HCT116 (cell line): ENCODE measurements around the gene ATOX1. TPM values are rescaled to one million over a fixed set of nuclear protein-coding genes. Genes with fewer than 3 reads are reported as not detected.

Experiments used
- ATAC-seq: fragments of 200-7000 bp; cut with Tn5 transposase; 2 replicates; pipeline ENCODE4 v1.9.1; 2020; ENCODE audit warnings: mild to moderate bottlenecking, moderate library complexity
- BruUV-seq: library from RNA; stranded (reverse); fragments of 400-500 nt; replicated peaks from 2 replicates; lab custom pipeline; 2021; lab: Mats Ljungman, UMichigan
- CTCF ChIA-PET: fragments of 300-600 bp; sonication (Branson Sonifier 250); formaldehyde crosslinking; loops from one replicate; lab custom pipeline; 2021; ENCODE audit warnings: antibody characterized with exemption; lab: Charles Lee
- POLR2A ChIA-PET: fragments of 300-600, 350-600 bp; sonication (Branson Sonifier 250); formaldehyde crosslinking; loops from one replicate; lab custom pipeline; 2021; ENCODE audit warnings: antibody characterized with exemption; lab: Charles Lee
- RAD21 ChIA-PET, 2 experiments: fragments of 300-600 bp; sonication (Branson Sonifier 250); formaldehyde crosslinking; loops; one replicate each; lab custom pipeline; 2023; ENCODE audit warnings: low total read pairs in 2 of 2; ENCODE audit not compliant: uncharacterized antibody in 2 of 2, unreplicated experiment in 2 of 2, low non-redundant PET in 1 of 2; lab: Charles Lee
- DNase-seq: peaks from one replicate; pipeline ENCODE4 v3.0.0-alpha.2; 2010; ENCODE audit warnings: low read depth, low spot score
- H2AFZ ChIP-seq: fragments of 200-600 bp; shearing (Covaris generic), sonication (generic); 2 replicates; pipeline ENCODE4 v1.6.1; 2017; ENCODE audit warnings: low read depth, mixed run types, mixed read lengths, antibody characterized with exemption, low read length; ENCODE audit not compliant: poor library complexity, severe bottlenecking
- H3K27ac ChIP-seq: 2 replicates; pipeline ENCODE4 v1.5.1; 2012; ENCODE audit warnings: low read depth, low read length
- H3K27me3 ChIP-seq: fragments of 200-600 bp; sonication (generic); 2 replicates; pipeline ENCODE4 v1.6.1; 2016; ENCODE audit warnings: mixed run types, low read length, mixed read lengths; ENCODE audit not compliant: insufficient read depth
- H3K36me3 ChIP-seq, 2 experiments: fragments of 200-500 bp in 1 of 2; fragments of 200-600 bp in 1 of 2; sonication (Bioruptor generic) in 1 of 2; sonication (generic) in 1 of 2; 2 replicates each; pipeline versions ENCODE4 v1.5.1 to v1.6.1; 2014 to 2016; ENCODE audit warnings: low read length in 2 of 2, inconsistent platforms in 1 of 2, mixed read lengths in 1 of 2, mixed run types in 1 of 2; ENCODE audit not compliant: insufficient read depth in 2 of 2, control insufficient read depth in 1 of 2
- H3K4me1 ChIP-seq, 2 experiments: fragments of 200-600 bp in 1 of 2; sonication (generic) in 1 of 2; 2 replicates each; pipeline versions ENCODE4 v1.5.1 to v1.6.1; 2012 to 2017; ENCODE audit warnings: low read length in 2 of 2, inconsistent platforms in 1 of 2, mild to moderate bottlenecking in 1 of 2, mixed read lengths in 1 of 2, mixed run types in 1 of 2, moderate library complexity in 1 of 2; ENCODE audit not compliant: insufficient read depth in 2 of 2, control insufficient read depth in 1 of 2
- H3K4me2 ChIP-seq: fragments of 200-600 bp; sonication (generic); 2 replicates; pipeline ENCODE4 v1.6.1; 2017; ENCODE audit warnings: mixed run types, low read length, mixed read lengths
- H3K4me3 ChIP-seq, 2 experiments: fragments of 200-600 bp in 1 of 2; sonication (generic) in 1 of 2; replicated peaks in 1 of 2; 2 replicates each; pipeline ENCODE4 v1.5.1; 2011 to 2016; ENCODE audit warnings: low read length in 2 of 2, control low read depth in 1 of 2, low read depth in 1 of 2, mild to moderate bottlenecking in 1 of 2, mixed read lengths in 1 of 2, mixed run types in 1 of 2
- H3K79me2 ChIP-seq: fragments of 200-600 bp; sonication (generic); 2 replicates; pipeline ENCODE4 v1.6.1; 2017; ENCODE audit warnings: mild to moderate bottlenecking, mixed run types, low read length, moderate library complexity, mixed read lengths; ENCODE audit not compliant: insufficient read depth
- H3K9ac ChIP-seq: fragments of 200-600 bp; sonication (generic); 2 replicates; pipeline ENCODE4 v1.6.1; 2016; ENCODE audit warnings: low read length, mixed read lengths
- H3K9me2 ChIP-seq: fragments of 200-600 bp; sonication (generic), shearing (Covaris generic); 2 replicates; pipeline ENCODE4 v1.6.1; 2017; ENCODE audit warnings: mixed run types, mild to moderate bottlenecking, moderate library complexity; ENCODE audit not compliant: insufficient read depth
- H3K9me3 ChIP-seq, 2 experiments: fragments of 200-500 bp in 1 of 2; fragments of 200-600 bp in 1 of 2; sonication (Bioruptor generic) in 1 of 2; sonication (generic) in 1 of 2; 2 replicates each; pipeline ENCODE4 v1.6.1; 2014 to 2017; ENCODE audit warnings: low read length in 2 of 2, mixed read lengths in 2 of 2, inconsistent platforms in 1 of 2, low read depth in 1 of 2, mild to moderate bottlenecking in 1 of 2, mixed run types in 1 of 2, moderate library complexity in 1 of 2; ENCODE audit not compliant: control insufficient read depth in 1 of 2, insufficient read depth in 1 of 2
- H4K20me1 ChIP-seq: fragments of 200-600 bp; sonication (generic), shearing (Covaris generic); 2 replicates; pipeline ENCODE4 v1.6.1; 2017; ENCODE audit warnings: mixed run types, mild to moderate bottlenecking, moderate library complexity; ENCODE audit not compliant: insufficient read depth
- CBX3 ChIP-seq: IDR thresholded peaks from 2 replicates; pipeline ENCODE4 v1.6.1; 2012; ENCODE audit warnings: low read depth
- CEBPB ChIP-seq: IDR thresholded peaks from 2 replicates; pipeline ENCODE4 v1.6.1; 2012; ENCODE audit warnings: low read depth
- EGR1 ChIP-seq: IDR thresholded peaks from 2 replicates; pipeline ENCODE4 v1.6.1; 2012; ENCODE audit warnings: low read depth
- ELF1 ChIP-seq: IDR thresholded peaks from 2 replicates; pipeline ENCODE4 v1.6.1; 2012; ENCODE audit warnings: low read depth, borderline replicate concordance
- FOSL1 ChIP-seq: IDR thresholded peaks from 2 replicates; pipeline ENCODE4 v1.6.1; 2012; ENCODE audit warnings: low read depth
- RAD21 ChIP-seq: IDR thresholded peaks from 2 replicates; pipeline ENCODE4 v1.6.1; 2012; ENCODE audit warnings: low read depth, mild to moderate bottlenecking
- SIN3A ChIP-seq: IDR thresholded peaks from 2 replicates; pipeline ENCODE4 v1.6.1; 2012; ENCODE audit warnings: low read depth
- TCF7L2 ChIP-seq: IDR thresholded peaks from 2 replicates; pipeline ENCODE4 v1.7.0; 2011; ENCODE audit warnings: borderline replicate concordance, inconsistent platforms; ENCODE audit not compliant: insufficient read depth, insufficient read length; ENCODE audit errors: extremely low read depth
- YY1 ChIP-seq: IDR thresholded peaks from 2 replicates; pipeline ENCODE4 v1.6.1; 2011; ENCODE audit warnings: low read length, low read depth, moderate library complexity, mild to moderate bottlenecking; ENCODE audit not compliant: insufficient replicate concordance; ENCODE audit errors: extremely low read depth
- intact Hi-C: fragments of 100-400 bp; cut with micrococcal nuclease; formaldehyde crosslinking; loops from 2 replicates; pipeline ENCODE4 v1.10.0; 2022
- total RNA-seq: library from RNA; stranded (reverse); gene quantifications from one replicate; pipeline ENCODE4 v1.2.1, GENCODE V29; 2021; ENCODE audit not compliant: unreplicated experiment
- TF ChIP-seq, protein P1 (sequence below): IDR thresholded peaks from 2 replicates; pipeline ENCODE4 v1.6.1; 2012
- TF ChIP-seq, protein P2 (sequence below): IDR thresholded peaks from 2 replicates; pipeline ENCODE4 v1.6.1; 2011; ENCODE audit warnings: mild to moderate bottlenecking, low read length, moderate library complexity; ENCODE audit not compliant: insufficient replicate concordance; ENCODE audit errors: extremely low read depth
- TF ChIP-seq, protein P3 (sequence below): IDR thresholded peaks from 2 replicates; pipeline ENCODE4 v1.6.1; 2012; ENCODE audit warnings: low read depth
- TF ChIP-seq, protein P4 (sequence below): IDR thresholded peaks from 2 replicates; pipeline ENCODE4 v1.6.1; 2012

The ATOX1 gene
- total RNA-seq, 1 experiment from 2014 or later = 66.2 TPM

DNA sequence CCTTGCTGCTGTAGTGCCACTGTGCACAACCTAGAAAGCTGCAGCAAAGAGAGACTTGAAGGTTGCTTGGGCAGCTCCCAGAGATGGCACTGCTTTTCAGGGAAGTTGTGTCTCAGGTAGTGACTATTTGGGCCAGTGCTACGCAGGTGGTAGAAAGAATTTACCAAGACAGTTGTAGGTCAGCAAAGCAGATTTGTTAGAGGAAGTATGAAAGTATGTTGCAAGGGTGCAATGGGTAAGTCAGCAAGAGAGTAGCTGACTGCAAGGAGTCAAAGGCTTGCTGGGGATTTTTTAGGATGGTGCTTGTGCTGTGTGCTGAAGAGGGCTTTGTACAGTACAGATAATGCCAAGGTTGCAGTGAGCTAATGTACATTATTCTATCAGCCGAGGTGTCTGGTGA, 38.2 kb downstream of the ATOX1 start:
- H3K27ac ChIP-seq = no peak overlapping the region
- TF ChIP-seq YY1 (no peak), CEBPB (no peak), TCF7L2 (no peak), FOSL1 (no peak), RAD21 (no peak), SIN3A (no peak), CBX3 (no peak), ELF1 (no peak), EGR1 (no peak)
- TF ChIP-seq, protein P1, sequence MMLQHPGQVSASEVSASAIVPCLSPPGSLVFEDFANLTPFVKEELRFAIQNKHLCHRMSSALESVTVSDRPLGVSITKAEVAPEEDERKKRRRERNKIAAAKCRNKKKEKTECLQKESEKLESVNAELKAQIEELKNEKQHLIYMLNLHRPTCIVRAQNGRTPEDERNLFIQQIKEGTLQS = no peak
- TF ChIP-seq, protein P2, sequence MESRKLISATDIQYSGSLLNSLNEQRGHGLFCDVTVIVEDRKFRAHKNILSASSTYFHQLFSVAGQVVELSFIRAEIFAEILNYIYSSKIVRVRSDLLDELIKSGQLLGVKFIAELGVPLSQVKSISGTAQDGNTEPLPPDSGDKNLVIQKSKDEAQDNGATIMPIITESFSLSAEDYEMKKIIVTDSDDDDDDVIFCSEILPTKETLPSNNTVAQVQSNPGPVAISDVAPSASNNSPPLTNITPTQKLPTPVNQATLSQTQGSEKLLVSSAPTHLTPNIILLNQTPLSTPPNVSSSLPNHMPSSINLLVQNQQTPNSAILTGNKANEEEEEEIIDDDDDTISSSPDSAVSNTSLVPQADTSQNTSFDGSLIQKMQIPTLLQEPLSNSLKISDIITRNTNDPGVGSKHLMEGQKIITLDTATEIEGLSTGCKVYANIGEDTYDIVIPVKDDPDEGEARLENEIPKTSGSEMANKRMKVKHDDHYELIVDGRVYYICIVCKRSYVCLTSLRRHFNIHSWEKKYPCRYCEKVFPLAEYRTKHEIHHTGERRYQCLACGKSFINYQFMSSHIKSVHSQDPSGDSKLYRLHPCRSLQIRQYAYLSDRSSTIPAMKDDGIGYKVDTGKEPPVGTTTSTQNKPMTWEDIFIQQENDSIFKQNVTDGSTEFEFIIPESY = no peak
- TF ChIP-seq, protein P3, sequence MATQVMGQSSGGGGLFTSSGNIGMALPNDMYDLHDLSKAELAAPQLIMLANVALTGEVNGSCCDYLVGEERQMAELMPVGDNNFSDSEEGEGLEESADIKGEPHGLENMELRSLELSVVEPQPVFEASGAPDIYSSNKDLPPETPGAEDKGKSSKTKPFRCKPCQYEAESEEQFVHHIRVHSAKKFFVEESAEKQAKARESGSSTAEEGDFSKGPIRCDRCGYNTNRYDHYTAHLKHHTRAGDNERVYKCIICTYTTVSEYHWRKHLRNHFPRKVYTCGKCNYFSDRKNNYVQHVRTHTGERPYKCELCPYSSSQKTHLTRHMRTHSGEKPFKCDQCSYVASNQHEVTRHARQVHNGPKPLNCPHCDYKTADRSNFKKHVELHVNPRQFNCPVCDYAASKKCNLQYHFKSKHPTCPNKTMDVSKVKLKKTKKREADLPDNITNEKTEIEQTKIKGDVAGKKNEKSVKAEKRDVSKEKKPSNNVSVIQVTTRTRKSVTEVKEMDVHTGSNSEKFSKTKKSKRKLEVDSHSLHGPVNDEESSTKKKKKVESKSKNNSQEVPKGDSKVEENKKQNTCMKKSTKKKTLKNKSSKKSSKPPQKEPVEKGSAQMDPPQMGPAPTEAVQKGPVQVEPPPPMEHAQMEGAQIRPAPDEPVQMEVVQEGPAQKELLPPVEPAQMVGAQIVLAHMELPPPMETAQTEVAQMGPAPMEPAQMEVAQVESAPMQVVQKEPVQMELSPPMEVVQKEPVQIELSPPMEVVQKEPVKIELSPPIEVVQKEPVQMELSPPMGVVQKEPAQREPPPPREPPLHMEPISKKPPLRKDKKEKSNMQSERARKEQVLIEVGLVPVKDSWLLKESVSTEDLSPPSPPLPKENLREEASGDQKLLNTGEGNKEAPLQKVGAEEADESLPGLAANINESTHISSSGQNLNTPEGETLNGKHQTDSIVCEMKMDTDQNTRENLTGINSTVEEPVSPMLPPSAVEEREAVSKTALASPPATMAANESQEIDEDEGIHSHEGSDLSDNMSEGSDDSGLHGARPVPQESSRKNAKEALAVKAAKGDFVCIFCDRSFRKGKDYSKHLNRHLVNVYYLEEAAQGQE = no peak
- TF ChIP-seq, protein P4, sequence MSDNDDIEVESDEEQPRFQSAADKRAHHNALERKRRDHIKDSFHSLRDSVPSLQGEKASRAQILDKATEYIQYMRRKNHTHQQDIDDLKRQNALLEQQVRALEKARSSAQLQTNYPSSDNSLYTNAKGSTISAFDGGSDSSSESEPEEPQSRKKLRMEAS = no peak
- ChIA-PET CTCF (no interaction called here), RAD21 (no interaction called here), POLR2A (no interaction called here)
- DNase-seq (no peak), ATAC-seq (no peak)
- H3K4me1 ChIP-seq = peaks cover 0 to 8% of the 10 kb centered on the region in 2 experiments; a peak in 2 of 4 replicates
- no peaks in the 10 kb centered on the region for H3K9me3 ChIP-seq
- H4K20me1 ChIP-seq = no peaks in the 10 kb centered on the region
- H3K9ac ChIP-seq = no peak overlapping the region
- intact Hi-C loops = no loop called here
- H3K79me2 ChIP-seq = no peaks in the 10 kb centered on the region
- H3K4me2 ChIP-seq = no peak overlapping the region
- H3K27me3 ChIP-seq = no peaks in the 10 kb centered on the region
- no peak overlapping the region for H3K4me3 ChIP-seq
- no TSS peak for BruUV-seq
- H2AFZ ChIP-seq = no peak overlapping the region
- no peaks in the 10 kb centered on the region for H3K36me3 ChIP-seq
- no peaks in the 10 kb centered on the region for H3K9me2 ChIP-seq
